Activated T-helper 1 cell treated with anti-CD3 and anti-CD28 coated beads, Interleukin-2, amount 50 U/mL, for 16 hours (primary cell): ENCODE results near the gene C6orf58.
"Not testable (repeated sequence)": the region's sequence is repeated elsewhere in the genome, so short reads cannot be mapped to it uniquely, and the experiment has no call there.

Experiments used
- DNase-seq, 2 donors: peaks; one replicate each; pipeline ENCODE4 v3.0.0-alpha.2; 2020; ENCODE audit warnings: low read depth in 1 of 2, low spot score in 1 of 2

Gene C6orf58

GRCh38 chr6:127590344-127590743, 13.4 kb downstream of the C6orf58 start:
- no peak for DNase-seq

GRCh38 chr6:127592964-127593363, 16.0 kb downstream of the C6orf58 start:
- DNase-seq: no peak

- DNase-seq: not testable (repeated sequence)
Observed at GRCh38 chr6:127593456-127593855, 16.5 kb downstream of the C6orf58 start.

GRCh38 chr6:127606131-127606562, 29.2 kb downstream of the C6orf58 start:
- no peak for DNase-seq

DNA sequence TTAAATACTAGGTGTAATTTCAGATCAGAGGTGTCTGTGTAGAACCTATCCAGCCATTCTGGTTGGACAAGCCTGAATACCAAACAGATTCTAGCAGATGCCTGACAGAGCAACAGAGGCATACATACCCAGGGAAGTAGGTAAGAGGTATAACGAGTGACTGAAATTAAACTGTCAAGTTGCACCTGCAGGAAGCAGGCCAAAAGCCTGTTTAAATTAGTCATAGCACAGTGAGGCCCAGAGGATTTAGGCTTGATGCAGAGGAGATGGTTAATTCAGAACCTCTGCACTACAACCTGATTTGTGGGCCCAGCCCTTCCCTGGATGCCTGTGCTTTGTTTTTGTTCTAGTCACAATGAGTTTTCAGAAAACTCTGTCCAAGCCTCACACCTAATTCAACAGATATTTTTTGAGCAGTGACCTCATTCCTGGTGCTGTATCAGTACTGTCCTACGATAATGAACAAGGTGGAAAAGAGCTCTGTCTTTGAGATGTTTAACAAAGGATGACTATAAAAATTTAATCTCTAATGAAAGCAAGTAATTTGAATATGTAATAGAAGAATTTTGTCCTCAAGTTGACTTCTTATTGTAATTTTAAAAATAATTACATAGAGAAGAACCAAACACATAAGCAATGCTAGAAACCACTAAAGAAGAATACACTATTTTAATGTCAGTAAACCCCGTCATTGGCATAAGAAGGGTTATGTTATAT, 31.7 kb downstream of the C6orf58 start:
- no peak for DNase-seq

DNA sequence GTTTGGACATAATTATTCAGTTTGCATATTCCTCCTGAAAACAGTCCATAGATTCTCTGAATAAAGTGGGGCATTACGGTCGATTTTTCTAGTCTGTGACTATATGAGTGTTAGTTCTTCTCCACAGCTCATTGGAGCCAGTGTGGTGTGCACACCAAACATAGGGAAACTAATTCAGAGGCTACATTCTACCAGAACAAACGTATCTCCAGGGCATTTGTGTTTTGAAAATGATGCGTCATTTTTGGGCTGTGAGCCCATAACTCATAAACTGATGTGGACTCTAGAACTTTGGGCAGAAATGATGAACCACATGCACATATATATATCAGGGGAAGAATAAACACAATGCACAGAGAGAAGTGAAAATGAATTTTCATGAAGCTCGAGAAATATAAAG, 41.8 kb downstream of the C6orf58 start:
- no peak for DNase-seq

- DNase-seq: no peak
Observed at GRCh38 chr6:127630800-127631199, 53.8 kb downstream of the C6orf58 start.

- DNase-seq: no peak
Observed at GRCh38 chr6:127634178-127634577, 57.2 kb downstream of the C6orf58 start.

GRCh38 chr6:127635091-127635490, 58.1 kb downstream of the C6orf58 start:
- DNase-seq: no peak

GRCh38 chr6:127637830-127638409, 60.9 kb downstream of the C6orf58 start:
- DNase-seq: no peak
